Brain microvascular endothelial cell (primary cell): ENCODE results near the gene YTHDF2.
A peak's percentile ranks its signal among the peaks of the same experiment; 100 is the strongest.
"Not testable (repeated sequence)": the region's sequence is repeated elsewhere in the genome, so short reads cannot be mapped to it uniquely, and the experiment has no call there.

Experiments
- DNase-seq: peaks from one replicate; pipeline ENCODE4 v3.0.0-alpha.2; 2020
- H3K27ac ChIP-seq: fragments of 250-450 bp; sonication (Bioruptor Pico); 2 replicates; pipeline ENCODE4 v1.5.1; 2020; ENCODE audit warnings: mild to moderate bottlenecking, moderate library complexity
- H3K27me3 ChIP-seq: fragments of 250-450 bp; sonication (Bioruptor Pico); replicated peaks from 2 replicates; pipeline ENCODE4 v1.5.1; 2020; ENCODE audit warnings: mild to moderate bottlenecking
- H3K36me3 ChIP-seq: fragments of 250-450 bp; sonication (Bioruptor Pico); replicated peaks from 2 replicates; pipeline ENCODE4 v1.5.1; 2020; ENCODE audit warnings: mild to moderate bottlenecking
- H3K4me3 ChIP-seq: 2 replicates; pipeline ENCODE4 v1.5.1; 2011; ENCODE audit warnings: low read depth, mild to moderate bottlenecking, control low read depth, low read length, moderate library complexity
- in situ Hi-C: cut with HindIII; loops from 2 replicates; pipeline ENCODE4 v1.10.0; 2017; ENCODE audit warnings: low sequenced_read_pairs, low pct_ligation_motif_present
- TF ChIP-seq, protein P1 (sequence below): IDR thresholded peaks from 2 replicates; pipeline ENCODE4 v1.5.1; 2011; ENCODE audit warnings: low read depth, mild to moderate bottlenecking, moderate library complexity, low read length, control low read depth, inconsistent platforms; ENCODE audit errors: missing control alignments

Gene YTHDF2

GRCh38 chr1:28744184-28744583 is 7.4 kb downstream of the YTHDF2 start:
- H3K4me3 ChIP-seq, result no peak overlapping the region
- in situ Hi-C loops, result no loop called here
- H3K36me3 ChIP-seq, result peaks cover 62% of the 10 kb centered on the region
- DNase-seq, result no peak
- H3K27ac ChIP-seq, result no peak overlapping the region
- TF ChIP-seq, protein P1, sequence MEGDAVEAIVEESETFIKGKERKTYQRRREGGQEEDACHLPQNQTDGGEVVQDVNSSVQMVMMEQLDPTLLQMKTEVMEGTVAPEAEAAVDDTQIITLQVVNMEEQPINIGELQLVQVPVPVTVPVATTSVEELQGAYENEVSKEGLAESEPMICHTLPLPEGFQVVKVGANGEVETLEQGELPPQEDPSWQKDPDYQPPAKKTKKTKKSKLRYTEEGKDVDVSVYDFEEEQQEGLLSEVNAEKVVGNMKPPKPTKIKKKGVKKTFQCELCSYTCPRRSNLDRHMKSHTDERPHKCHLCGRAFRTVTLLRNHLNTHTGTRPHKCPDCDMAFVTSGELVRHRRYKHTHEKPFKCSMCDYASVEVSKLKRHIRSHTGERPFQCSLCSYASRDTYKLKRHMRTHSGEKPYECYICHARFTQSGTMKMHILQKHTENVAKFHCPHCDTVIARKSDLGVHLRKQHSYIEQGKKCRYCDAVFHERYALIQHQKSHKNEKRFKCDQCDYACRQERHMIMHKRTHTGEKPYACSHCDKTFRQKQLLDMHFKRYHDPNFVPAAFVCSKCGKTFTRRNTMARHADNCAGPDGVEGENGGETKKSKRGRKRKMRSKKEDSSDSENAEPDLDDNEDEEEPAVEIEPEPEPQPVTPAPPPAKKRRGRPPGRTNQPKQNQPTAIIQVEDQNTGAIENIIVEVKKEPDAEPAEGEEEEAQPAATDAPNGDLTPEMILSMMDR, result no peak
- no peaks in the 10 kb centered on the region for H3K27me3 ChIP-seq

DNA sequence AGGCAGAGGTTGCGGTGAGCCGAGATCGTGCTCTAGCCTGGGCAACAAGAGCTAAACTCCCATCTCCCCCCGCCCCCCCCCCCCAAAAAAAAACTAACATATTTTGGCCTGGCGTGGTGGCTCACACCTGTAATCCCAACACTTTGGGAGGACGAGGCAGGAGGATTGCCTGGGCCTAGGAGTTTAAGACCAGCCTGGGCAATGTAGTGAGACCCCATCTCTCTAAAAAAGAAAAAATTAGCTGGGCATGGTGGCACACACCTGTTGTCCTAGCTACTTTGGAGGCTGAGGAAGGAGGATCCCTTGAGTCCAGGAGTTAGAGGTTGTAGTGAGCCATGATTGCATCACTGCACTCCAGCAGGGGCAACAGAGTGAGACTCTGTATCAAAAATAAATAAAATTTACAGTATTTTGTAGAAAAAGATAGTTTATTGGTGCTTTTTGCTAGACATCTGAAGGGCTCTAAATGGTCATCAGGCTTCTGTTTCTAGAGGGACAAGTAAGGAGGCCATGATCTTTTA is 9.0 kb downstream of the YTHDF2 start:
- no peaks in the 10 kb centered on the region for H3K27me3 ChIP-seq
- no peak for DNase-seq
- peaks cover 50% of the 10 kb centered on the region for H3K36me3 ChIP-seq
- TF ChIP-seq, protein P1, result no peak
- H3K4me3 ChIP-seq, result no peak overlapping the region
- H3K27ac ChIP-seq, result no peak overlapping the region
- in situ Hi-C loops, result no loop called here

DNA sequence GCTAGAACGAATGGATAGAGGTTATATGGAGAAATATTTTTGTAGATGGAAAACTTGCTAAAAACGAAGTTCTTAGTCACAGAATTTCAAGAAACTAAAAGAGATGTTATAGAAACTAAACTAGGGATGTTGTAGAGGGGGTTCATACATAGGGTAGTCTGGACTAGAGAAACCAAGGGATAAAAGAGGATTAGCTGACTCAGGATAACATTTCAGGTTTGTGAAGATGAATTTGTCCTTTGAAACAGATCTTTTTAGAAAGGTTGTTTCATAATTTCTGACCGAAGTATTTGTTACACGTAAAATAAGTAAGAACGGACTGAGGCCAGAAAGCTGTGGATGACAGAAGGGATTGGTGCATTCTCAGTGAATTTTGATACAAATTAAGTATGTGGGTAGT is 13.6 kb downstream of the YTHDF2 start:
- no peak overlapping the region for H3K27ac ChIP-seq
- peaks cover 14% of the 10 kb centered on the region for H3K36me3 ChIP-seq
- no peak overlapping the region for H3K4me3 ChIP-seq
- in situ Hi-C loops, result no loop called here
- no peak for DNase-seq
- H3K27me3 ChIP-seq, result no peaks in the 10 kb centered on the region
- TF ChIP-seq, protein P1, result no peak

GRCh38 chr1:28750771-28751294 is 14.1 kb downstream of the YTHDF2 start:
- peak overlapping the region; percentile 27 for H3K27ac ChIP-seq
- DNase-seq, in situ Hi-C loops, H3K27me3 ChIP-seq, H3K4me3 ChIP-seq: not testable (repeated sequence)
- H3K36me3 ChIP-seq, result peaks cover 11% of the 10 kb centered on the region

DNA sequence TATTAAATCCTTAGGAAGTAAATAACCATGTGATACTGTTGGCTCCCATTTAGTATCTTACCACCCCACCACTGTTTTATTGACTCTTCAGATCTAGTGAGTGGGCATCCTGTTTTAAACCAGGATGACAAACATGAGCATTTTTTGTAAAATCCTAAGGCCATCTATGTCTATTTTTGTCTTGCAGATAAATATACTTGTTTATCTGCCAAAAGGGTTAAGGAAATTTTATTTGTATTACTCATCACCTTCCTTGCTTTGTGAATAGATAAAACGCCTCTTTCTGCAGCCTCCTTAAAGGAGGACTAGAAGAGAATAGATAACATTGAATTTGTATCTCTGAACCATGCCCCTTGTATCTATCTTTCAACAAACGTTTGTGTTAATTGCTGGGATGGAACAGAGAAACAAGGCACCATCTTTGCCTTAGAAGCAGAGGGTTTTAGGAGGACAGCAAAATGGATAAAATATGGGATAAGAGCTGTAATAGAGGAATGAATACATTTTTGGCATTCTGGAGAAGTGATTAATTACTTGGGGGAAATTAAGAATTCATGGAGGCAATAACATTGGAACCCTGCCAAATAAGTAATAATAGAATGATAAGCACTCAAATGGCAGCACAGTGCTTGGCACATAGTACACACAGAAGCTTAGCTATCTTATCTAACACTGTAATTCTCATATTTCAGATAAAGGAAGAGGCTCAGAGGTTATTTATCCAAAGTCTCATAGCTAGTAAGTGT is 14.7 kb downstream of the YTHDF2 start:
- peak overlapping the region; percentile 27 for H3K27ac ChIP-seq
- no peaks in the 10 kb centered on the region for H3K27me3 ChIP-seq
- peak; percentile 21 for DNase-seq
- H3K4me3 ChIP-seq, result no peak overlapping the region
- in situ Hi-C loops, result no loop called here
- TF ChIP-seq, protein P1, result no peak
- peaks cover 10% of the 10 kb centered on the region for H3K36me3 ChIP-seq

GRCh38 chr1:28755701-28756100 is 19.0 kb downstream of the YTHDF2 start:
- H3K27ac ChIP-seq, result no peak overlapping the region

More at GRCh38 chr1:28755701-28756100, 19.0 kb downstream of the YTHDF2 start:
- Histone ChIP-seq H3K36me3 (peaks cover 30% of the 10 kb centered on the region), H3K27me3 (no peaks in the 10 kb centered on the region), H3K4me3 (no peak overlapping the region)
- no peak for DNase-seq
- TF ChIP-seq, protein P1, result no peak
- in situ Hi-C loops, result no loop called here
